Upper lobe of right lung (tissue), 1 donor: Measurements from ENCODE around the gene ANO3. TPM values are rescaled to one million over a fixed set of nuclear protein-coding genes. Genes with fewer than 3 reads are reported as not detected.

ENCODE experiments used
- ATAC-seq: fragments of 200-7000 bp; cut with Tn5 transposase; one replicate; pipeline ENCODE4 v1.9.1; 2020; ENCODE audit warnings: mild to moderate bottlenecking, moderate library complexity
- DNase-seq: peaks from one replicate; pipeline ENCODE4 v3.0.0-alpha.2; 2020
- H3K27ac ChIP-seq: fragments of 200-600 bp; one replicate; pipeline ENCODE4 v1.8.0; 2022
- H3K27me3 ChIP-seq: fragments of 200-600 bp; one replicate; pipeline ENCODE4 v1.8.0; 2022; ENCODE audit warnings: mild to moderate bottlenecking
- H3K36me3 ChIP-seq: fragments of 200-600 bp; one replicate; pipeline ENCODE4 v1.8.0; 2022
- H3K4me1 ChIP-seq: fragments of 200-600 bp; one replicate; pipeline ENCODE4 v1.8.0; 2022
- H3K4me3 ChIP-seq: fragments of 200-600 bp; one replicate; pipeline ENCODE4 v1.8.0; 2022; ENCODE audit warnings: mild to moderate bottlenecking
- H3K9me3 ChIP-seq: fragments of 200-600 bp; one replicate; pipeline ENCODE4 v1.8.0; 2022
- intact Hi-C: fragments of 100-400 bp; cut with DNase I; formaldehyde crosslinking; loops from one replicate; pipeline ENCODE4 v1.11.0; 2022
- total RNA-seq: library from RNA; stranded (reverse); fragmentation: NEBNext Ultra II Directional; extraction: Animal tissue kit (Norgen Biotek cat#: 25700); gene quantifications from one replicate; pipeline ENCODE4 v1.2.1, GENCODE V29; 2021
- TF ChIP-seq, protein P1 (sequence below): fragments of 200-600 bp; IDR thresholded peaks from one replicate; pipeline ENCODE4 v1.8.0; 2022; ENCODE audit warnings: antibody characterized with exemption
- donor health status: DM: no; HTN: yes; CAD: no; lungs with severe emphysema.

The ANO3 gene
- total RNA-seq, 1 donor from 2014 or later, result 1.2 TPM

DNA sequence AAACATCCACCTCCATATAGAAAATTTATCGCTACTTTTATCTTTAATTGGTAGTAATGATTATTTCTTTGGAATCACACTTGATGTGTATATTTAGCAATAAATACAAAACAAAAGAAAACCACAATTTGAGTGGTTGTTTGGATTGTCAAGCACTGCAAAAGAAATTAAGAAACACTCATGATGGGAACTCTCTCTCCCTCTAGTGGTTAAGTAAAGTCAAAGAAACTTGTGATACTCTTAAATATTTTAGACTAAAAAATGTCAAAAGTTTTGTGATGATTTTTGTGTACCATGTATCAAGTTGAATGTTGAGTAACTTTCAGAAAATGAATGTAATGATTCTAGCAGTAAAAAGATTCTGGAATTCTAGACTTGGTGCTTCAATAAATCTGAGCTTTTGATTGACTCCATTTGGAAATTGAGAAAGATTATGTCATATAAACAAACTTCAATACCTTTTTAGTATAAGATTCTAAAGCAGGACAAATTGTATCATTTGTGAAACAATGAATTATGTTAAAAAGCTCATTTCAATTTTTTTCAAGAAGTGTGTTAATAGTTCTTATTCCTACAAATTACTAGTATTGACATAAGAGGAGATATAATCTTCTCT, 219.4 kb downstream of the ANO3 start:
- ATAC-seq (no peak), DNase-seq (no peak)

DNA sequence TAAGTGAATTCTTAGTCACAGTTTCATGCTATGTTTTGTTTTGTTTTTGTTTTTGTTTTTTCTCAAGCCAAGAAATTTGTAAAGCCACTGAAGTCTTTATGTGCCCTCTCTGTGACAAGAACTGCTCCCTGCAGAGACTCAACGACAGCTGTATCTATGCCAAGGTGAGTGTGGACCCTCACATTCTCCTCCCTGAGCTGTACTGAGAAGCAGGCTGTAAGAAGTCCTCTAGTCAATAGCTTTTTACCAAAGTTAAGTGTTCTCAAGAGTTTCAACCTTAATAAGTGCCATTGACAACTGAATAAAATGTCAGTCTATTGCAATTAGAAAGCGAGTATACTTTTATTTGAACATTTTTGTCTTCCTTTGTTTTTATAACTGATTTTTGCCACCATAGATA, 221.3 kb downstream of the ANO3 start:
- Histone ChIP-seq H3K4me1 (peaks cover 7% of the 10 kb centered on the region), H3K4me3 (no peak overlapping the region), H3K9me3 (no peaks in the 10 kb centered on the region), H3K36me3 (no peaks in the 10 kb centered on the region), H3K27me3 (no peaks in the 10 kb centered on the region), H3K27ac (no peak overlapping the region)
- TF ChIP-seq, protein P1, sequence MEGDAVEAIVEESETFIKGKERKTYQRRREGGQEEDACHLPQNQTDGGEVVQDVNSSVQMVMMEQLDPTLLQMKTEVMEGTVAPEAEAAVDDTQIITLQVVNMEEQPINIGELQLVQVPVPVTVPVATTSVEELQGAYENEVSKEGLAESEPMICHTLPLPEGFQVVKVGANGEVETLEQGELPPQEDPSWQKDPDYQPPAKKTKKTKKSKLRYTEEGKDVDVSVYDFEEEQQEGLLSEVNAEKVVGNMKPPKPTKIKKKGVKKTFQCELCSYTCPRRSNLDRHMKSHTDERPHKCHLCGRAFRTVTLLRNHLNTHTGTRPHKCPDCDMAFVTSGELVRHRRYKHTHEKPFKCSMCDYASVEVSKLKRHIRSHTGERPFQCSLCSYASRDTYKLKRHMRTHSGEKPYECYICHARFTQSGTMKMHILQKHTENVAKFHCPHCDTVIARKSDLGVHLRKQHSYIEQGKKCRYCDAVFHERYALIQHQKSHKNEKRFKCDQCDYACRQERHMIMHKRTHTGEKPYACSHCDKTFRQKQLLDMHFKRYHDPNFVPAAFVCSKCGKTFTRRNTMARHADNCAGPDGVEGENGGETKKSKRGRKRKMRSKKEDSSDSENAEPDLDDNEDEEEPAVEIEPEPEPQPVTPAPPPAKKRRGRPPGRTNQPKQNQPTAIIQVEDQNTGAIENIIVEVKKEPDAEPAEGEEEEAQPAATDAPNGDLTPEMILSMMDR, result no peak
- no peak for ATAC-seq
- DNase-seq, result no peak
- intact Hi-C loops, result no loop called here

More for the DNA sequence above, 219.4 kb downstream of the ANO3 start:
- Histone ChIP-seq H3K4me1 (no peaks in the 10 kb centered on the region), H3K27me3 (no peaks in the 10 kb centered on the region), H3K4me3 (no peak overlapping the region), H3K9me3 (no peaks in the 10 kb centered on the region), H3K36me3 (no peaks in the 10 kb centered on the region), H3K27ac (no peak overlapping the region)
- intact Hi-C loops, result no loop called here
- TF ChIP-seq, protein P1, result peak; percentile 32

DNA sequence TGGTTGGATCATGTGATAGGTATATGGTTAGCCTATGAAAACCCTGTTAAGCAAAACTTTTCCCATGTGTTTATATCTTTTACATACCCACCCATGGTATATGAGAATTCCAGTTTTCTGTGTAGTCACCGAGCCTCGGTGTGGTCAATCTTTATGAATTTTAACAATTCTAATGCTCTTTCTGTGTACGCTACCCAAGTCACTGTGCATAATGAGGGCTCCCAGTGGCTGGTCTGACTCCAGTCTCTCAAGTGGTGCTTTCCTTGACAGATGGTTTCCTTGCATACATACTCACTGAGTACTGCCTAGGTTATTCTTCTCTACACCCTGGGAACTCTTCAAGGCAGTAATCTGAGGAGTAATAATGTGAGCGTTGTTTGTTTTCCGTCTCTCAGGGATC, 222.5 kb downstream of the ANO3 start:
- Histone ChIP-seq H3K4me1 (peaks cover 7% of the 10 kb centered on the region), H3K4me3 (no peak overlapping the region), H3K36me3 (no peaks in the 10 kb centered on the region), H3K9me3 (no peaks in the 10 kb centered on the region), H3K27me3 (no peaks in the 10 kb centered on the region), H3K27ac (no peak overlapping the region)
- intact Hi-C loops, result no loop called here
- ATAC-seq, result no peak
- DNase-seq, result no peak
- TF ChIP-seq, protein P1, result no peak

GRCh38 chr11:26556582-26556981, 224.7 kb downstream of the ANO3 start:
- no peaks in the 10 kb centered on the region for H3K9me3 ChIP-seq
- no peaks in the 10 kb centered on the region for H3K27me3 ChIP-seq
- intact Hi-C loops, result no loop called here
- H3K4me1 ChIP-seq, result peaks cover 7% of the 10 kb centered on the region
- no peak overlapping the region for H3K4me3 ChIP-seq
- H3K27ac ChIP-seq, result no peak overlapping the region
- no peaks in the 10 kb centered on the region for H3K36me3 ChIP-seq
- TF ChIP-seq, protein P1, result no peak
- DNase-seq (no peak), ATAC-seq (peak; percentile 86)

DNA sequence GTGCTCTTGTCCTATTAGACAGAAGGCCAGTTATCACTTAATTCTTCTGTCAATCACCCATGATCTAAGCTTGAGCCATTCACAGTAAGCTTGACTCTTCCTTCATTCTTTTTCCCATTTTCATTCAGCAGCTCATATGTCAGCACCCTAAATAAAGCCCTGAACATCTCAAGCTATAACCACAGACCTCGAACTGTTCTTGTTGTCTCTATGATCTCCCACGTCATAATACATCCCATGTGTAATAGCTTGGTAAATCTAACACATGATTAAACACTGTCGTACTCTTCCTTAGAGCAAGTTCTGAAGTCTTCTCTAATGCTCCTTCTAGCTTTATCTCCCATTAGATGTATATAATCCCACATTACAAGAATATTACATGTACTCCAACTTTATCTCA, 225.7 kb downstream of the ANO3 start:
- intact Hi-C loops, result no loop called here
- Histone ChIP-seq H3K9me3 (no peaks in the 10 kb centered on the region), H3K36me3 (no peaks in the 10 kb centered on the region), H3K27ac (no peak overlapping the region), H3K4me3 (no peak overlapping the region), H3K27me3 (no peaks in the 10 kb centered on the region), H3K4me1 (peaks cover 7% of the 10 kb centered on the region)
- TF ChIP-seq, protein P1, result no peak
- DNase-seq (no peak), ATAC-seq (no peak)

DNA sequence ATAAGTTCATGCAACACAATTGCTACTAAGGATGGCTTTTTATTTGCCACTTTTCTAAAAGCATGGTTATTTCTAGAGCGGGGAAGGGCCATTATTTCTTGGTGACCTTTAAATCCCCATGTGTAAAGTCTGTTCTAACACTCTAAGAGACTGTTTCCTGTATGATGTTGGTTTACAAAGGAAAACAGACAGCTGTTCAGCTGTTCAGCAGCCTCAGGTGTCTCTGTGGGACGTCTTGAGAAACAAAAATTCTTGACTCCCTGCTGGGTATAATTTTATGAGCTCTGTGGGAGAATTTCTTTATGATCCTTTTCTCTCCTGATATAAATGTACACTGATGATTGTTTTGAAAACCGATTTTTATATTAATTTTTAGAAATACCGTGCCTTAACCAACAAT, 226.3 kb downstream of the ANO3 start:
- DNase-seq (no peak), ATAC-seq (no peak)
- no peaks in the 10 kb centered on the region for H3K27me3 ChIP-seq
- H3K4me3 ChIP-seq, result no peak overlapping the region
- no peaks in the 10 kb centered on the region for H3K36me3 ChIP-seq
- no peak overlapping the region for H3K27ac ChIP-seq
- peaks cover 7% of the 10 kb centered on the region for H3K4me1 ChIP-seq
- intact Hi-C loops, result no loop called here
- H3K9me3 ChIP-seq, result no peaks in the 10 kb centered on the region
- TF ChIP-seq, protein P1, result no peak
